Breast epithelium (tissue), 3 donors: Measurements from ENCODE around the gene ARFGAP1.

Experiments used
- POLR2A ChIP-seq: fragments of 450-650 bp; IDR thresholded peaks from one replicate; pipeline ENCODE4 v1.6.1; 2016; ENCODE audit warnings: antibody characterized with exemption, mild to moderate bottlenecking, moderate library complexity
- TF ChIP-seq, protein P1 (sequence below), 3 donors: fragments of 450-650 bp; IDR thresholded peaks; one replicate each; pipeline ENCODE4 v1.5.1; 2016 to 2017; ENCODE audit warnings: antibody characterized with exemption in 3 of 3, mild to moderate bottlenecking in 3 of 3, moderate library complexity in 3 of 3

DNA sequence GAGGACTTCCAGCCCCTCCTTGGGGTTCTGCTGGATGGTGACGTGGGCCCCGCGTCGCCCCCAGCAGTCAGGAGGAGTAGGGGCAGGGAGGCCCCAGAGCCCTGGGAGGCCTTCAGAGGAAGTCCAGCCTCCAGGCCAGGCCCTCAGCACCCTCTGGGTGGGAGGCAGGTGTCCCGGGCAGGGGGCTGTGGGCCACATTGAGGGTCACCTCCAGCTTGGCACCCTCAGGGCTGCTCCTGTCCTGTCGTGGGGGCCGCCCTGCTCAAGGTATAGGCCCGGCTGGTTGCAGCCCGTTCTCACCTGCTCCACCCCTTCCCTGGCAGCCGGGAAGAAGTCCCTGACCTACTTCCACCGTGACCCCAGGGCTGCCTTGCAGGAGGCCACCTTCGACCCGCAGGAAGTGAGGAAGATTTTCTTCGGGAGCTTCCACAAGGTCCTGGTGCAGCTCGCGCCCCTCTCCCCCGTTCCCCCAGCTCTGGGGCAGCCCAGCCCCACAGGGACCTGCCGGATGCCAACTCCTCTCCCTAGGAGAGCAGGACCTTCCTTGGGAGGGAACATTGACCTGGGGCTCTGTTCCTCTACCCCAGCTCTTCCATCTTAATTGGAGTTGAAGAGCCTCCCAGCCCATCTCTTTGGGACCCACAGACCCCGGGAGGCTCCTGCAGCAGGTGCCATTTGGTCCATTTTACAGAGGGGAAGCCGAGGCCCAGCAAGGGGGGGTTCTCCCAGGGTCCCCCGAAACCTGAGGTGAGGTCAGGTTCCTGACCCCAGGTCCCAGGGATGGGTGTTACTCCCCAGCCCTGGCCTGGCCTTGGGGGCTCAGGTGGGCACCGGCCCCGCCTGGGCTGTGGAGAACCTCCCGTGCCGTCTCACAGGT, 46.8 kb downstream of the ARFGAP1 start:
- TF ChIP-seq, protein P1, sequence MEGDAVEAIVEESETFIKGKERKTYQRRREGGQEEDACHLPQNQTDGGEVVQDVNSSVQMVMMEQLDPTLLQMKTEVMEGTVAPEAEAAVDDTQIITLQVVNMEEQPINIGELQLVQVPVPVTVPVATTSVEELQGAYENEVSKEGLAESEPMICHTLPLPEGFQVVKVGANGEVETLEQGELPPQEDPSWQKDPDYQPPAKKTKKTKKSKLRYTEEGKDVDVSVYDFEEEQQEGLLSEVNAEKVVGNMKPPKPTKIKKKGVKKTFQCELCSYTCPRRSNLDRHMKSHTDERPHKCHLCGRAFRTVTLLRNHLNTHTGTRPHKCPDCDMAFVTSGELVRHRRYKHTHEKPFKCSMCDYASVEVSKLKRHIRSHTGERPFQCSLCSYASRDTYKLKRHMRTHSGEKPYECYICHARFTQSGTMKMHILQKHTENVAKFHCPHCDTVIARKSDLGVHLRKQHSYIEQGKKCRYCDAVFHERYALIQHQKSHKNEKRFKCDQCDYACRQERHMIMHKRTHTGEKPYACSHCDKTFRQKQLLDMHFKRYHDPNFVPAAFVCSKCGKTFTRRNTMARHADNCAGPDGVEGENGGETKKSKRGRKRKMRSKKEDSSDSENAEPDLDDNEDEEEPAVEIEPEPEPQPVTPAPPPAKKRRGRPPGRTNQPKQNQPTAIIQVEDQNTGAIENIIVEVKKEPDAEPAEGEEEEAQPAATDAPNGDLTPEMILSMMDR (IDR thresholded peaks at IDR 0.05): no peak
- no peak for TF ChIP-seq POLR2A
